ENCODE measurements around the gene PLEKHA5.
"Not testable (repeated sequence)": the region's sequence is repeated elsewhere in the genome, so short reads cannot be mapped to it uniquely, and the experiment has no call there.

Gene PLEKHA5

DNA sequence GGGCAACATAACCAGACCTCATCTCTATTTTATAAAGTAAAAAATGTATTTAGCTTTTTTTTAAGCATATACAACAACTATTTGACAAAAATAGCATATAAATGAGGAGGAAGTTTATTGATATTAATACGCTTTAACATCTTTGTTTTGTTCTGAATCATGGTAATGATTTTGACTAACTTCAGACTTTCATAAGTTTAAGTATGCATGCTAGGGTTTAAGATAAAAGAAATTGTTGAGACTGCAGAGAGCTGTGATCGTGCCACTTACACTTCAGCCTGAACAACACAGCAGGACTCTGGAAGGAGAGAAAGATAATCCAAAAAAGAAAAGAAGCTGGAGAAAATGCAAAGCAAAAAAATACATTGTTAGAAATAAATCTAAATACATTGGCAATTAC lies 221.8 kb downstream of the PLEKHA5 start:
- DNase-seq = no peak

DNA sequence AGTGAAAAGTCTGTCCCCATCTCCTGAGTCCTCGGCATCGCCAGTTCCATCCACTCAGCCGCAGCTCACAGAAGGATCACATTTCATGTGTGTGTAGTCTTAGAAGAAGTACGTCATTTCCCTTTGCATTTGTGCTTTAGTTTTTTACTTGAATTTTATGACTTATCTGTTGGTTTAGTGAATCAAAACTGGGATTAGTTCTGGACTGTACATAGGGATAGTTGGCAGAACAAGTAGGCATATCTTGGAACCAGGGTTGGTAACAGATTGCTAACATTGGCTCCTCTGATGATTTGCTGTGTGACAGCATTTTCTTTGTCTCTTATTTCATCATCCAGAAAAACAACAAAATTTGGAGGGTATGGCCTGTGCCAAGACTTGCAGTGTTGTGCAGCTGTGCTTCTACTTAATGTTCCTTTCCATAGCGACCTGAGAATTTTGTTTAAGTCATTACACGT lies 240.2 kb downstream of the PLEKHA5 start:
- no peak for DNase-seq

DNA sequence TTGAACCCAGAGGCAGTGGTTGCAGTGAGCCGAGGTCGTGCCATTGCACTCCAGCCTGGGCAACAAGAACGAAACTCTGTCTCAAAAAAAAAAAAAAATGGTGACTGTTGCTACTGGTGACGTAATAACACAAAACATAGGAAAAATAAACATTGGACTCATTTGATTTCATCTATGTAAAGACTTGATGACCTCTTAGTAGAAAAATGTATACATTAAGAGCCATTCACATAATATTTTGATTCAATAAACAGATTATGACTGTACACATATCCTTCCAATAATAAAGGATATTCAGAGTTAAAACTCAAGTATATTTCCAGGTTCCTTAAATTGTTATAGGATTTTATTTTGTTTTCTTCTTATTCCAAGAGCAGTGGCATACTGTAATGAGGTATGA lies 244.1 kb downstream of the PLEKHA5 start:
- no peak for DNase-seq

DNA sequence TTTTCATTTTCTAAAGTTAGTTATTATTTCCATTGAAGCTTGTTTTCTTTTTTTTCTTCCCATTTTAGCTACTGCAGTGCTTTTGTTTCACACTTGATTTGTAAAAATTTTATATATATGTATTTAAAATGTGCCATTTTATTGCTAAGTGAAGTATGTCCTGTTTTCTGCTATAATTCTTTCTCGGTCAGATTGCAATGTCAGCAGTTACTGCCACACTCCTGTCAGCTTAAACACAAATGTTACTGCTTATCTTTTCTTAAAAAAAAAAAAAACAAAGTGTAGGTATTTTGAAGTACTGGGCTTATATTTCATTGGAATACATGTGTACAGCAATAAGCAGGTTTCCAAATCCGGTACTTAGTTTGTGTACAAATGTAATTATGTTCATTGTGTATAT lies 246.4 kb downstream of the PLEKHA5 start:
- DNase-seq = no peak

DNA sequence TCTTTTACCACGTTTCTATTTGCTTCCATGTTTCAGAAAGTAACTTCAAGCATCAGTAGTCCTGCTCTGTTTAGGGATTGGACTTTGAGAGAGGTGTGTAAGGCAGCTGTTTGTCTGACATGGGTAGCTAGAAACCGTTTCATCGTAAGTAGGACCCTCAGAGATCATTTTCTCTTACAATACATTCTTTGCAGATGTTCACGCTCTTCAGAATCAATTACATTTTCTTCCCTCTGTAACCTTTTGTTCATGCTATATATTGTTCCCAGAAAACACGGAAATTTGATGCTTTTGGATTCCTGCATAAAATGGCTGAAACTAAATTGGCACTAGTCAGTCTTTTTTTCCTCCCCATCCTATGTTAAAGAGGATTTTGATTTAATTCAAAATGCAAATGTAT lies 247.2 kb downstream of the PLEKHA5 start:
- no peak for DNase-seq

DNA sequence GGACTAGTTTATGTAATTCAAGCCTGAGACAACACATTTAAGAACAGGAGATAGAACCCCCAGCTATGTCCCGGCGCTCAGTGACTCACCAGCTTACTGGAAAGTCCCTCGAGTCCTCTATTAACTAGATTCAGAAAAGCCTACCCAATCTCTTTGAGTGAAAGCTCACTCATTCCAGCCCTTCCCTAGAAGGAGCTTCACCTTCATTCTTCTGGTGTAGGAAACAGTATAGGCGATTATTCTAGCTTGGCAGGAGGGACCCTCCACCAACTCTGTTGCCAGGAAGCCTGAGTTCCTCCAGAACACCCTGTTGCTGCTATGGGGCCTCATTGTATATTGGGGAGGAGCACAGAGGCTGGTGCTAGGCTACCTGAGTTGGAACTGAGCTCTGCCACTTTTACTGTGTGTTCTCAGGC lies 252.6 kb downstream of the PLEKHA5 start:
- peak; percentile 51 for DNase-seq

DNA sequence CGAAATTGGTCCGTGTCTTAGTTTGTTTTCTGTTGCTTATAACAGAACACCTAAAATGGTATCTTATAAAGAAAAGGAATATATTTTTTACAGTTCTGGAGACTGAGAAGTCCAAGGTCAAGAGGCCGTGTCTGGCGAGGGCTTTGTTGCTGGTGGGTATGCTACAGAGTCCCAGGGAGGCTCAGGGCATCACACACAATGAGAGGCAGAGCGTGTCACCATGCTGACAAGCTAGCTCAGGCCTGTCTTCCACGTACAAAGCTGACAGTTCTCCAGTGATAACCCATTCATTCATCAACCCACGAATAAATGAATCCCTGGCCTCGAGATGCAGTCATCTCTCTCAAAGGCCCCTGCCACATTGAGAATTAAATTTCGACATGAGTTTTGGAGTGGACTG lies 253.0 kb downstream of the PLEKHA5 start:
- no peak for DNase-seq

DNA sequence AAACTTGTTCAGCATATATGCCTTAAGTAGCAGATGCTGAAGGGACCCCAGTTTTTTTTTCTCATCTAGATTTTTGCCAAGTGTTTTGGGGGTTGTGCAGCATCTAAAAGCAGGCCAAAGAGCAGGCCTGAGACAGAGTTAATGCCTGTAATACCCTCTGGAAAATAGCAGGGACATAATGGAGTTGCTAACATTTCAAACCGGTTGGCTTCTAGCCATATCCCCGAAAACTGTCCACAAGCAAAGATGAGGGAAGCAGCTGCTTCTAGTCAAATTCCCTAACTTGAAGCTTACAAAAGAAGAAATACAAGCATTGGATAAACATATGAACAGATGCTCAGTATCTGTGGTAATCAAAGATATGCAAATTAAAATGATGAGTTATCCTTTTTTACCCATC lies 257.6 kb downstream of the PLEKHA5 start:
- DNase-seq = no peak

DNA sequence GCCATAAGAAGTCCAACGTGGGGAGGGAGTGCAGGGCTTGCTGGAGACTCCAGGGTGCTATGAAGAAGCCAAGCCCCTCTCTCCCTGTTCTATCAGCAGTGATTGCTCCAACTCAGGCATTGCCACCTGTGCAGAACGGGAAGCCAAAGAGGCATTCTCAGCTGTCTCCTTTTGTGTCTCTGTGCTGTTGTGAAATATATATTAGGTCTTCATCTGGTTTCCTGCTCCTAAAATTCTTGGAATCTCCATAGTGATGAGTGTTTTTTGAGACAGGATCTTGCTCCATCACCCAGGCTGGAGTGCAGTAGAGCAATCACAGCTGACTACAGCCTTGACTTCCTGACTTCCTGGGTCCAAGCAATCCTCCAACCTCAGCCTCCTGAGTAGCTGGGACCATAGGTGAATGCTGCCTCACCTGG lies 258.6 kb downstream of the PLEKHA5 start:
- DNase-seq = no peak

DNA sequence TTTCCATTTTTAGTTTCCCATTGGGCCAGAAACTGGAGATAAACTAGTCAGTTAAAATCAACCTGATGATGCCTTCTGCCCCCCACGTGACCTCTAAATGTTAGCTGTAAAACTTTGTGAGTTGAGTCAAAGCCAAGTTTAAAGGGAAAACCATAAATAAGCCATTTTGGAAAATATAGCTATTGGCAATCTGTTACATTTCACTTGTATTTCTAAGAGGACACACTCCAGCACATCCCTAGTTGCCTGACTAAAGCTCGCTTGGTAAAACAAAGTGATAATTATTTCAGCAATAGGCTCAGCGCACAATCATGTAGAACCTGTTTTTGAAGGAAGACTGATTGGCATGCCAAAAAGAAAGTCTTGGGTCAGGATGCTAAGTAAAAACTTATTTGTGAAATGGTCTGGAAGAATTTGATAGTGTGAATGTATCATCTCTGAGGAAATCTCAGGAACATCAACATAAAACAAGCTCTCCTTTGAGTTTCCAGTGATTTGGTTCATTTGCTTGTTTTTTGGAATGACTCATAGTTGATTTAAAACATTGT lies 260.6 kb downstream of the PLEKHA5 start:
- DNase-seq = no peak

DNA sequence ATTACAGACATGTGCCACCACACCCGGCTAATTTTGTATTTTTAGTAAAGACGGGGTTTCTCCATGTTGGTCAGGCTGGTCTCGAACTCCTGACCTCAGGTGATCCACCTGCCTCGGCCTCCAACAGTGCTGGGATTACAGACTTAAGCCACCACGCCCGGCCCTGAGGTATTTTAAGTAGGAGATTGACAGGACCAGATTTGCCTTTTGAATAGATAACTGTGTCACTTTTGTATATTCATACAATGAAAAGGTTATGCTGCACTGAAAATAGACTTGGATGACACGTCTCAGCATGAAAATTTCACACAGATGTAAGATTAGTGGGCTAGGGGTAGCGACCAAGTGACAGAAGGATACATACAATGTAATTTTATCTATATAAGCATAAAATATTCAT lies 263.1 kb downstream of the PLEKHA5 start:
- not testable (repeated sequence) for DNase-seq

DNA sequence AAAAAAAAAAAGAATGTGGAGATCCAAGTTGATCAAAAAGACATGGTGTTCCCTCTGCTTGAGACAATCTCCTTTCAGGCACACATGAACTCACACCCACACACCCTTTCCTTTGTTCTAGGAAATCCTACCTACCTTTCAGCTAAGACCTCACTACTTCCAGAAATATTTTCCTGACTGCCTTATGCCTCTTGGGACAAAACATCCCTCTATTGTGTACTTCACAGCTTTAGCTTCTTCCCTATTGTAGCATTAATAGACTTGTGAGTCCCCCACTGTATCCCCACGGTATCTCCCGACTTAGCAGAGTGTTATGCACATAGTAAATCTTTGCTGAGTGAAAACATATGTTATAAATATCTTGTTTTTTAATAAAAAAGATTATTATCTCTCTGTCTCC lies 264.9 kb downstream of the PLEKHA5 start:
- no peak for DNase-seq

DNA sequence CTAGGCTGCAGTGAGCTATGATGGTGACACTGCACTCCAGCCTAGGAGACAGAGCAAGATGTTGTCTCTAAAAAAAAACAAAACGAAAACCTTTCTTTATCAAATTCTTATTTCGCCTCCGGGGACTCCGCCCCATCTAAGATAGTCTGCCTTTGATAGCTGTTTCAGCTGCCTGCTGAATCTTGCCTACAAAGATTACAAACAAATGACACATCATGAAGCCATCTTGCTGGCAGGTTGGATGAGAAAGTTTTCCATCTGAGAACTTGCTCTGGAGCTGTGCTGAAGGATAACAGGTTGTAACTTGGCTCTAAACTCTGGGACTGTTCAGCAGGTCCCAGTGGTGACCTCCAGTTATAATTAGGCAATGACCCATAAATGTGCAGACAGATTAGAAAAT lies 268.0 kb downstream of the PLEKHA5 start:
- peak; percentile 40 for DNase-seq

DNA sequence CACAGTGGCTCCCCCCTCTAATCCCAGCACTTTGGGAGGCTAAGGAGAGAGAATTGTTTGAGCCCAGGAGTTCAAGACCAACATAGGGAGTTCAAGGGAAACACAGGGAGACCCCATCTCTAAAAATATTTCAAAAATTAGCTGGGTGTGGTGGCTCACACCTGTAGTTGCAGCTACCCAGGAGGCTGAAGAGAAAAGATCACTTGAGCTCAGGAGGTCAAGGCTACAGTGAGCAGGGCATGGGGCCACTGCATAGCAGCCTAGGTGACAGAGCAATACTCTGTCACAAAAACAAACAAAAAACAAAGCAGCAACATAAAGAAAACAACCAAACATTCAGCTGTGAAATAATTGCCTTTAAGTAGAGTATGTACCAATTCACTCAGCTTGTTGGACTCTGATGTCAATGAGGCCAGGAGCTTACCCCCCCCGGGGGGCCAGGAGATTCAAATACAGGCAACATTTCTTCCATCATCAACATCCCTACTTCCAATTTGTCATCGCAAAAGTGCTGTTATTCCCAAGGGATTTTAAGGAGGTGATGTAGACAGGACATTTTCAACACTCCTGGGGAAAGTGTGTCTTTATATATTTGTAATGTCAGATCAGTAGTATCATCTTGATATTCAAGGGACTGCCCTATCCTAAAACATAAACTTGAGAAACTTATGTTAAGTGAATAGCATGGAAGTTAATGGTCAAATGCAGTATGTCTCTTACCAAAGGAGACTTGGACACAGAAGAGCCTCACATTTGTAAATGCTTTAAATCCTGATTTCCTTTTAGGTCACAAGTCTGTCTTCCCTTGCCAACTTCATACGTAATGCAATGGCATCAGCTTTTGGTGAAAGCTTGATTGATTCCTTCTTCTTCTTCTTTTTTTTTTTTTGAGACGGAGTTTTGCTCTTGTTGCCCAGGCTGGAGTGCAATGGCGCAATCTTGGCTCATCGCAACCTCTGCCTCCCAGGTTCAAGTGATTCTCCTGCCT lies 269.1 kb downstream of the PLEKHA5 start:
- no peak for DNase-seq

DNA sequence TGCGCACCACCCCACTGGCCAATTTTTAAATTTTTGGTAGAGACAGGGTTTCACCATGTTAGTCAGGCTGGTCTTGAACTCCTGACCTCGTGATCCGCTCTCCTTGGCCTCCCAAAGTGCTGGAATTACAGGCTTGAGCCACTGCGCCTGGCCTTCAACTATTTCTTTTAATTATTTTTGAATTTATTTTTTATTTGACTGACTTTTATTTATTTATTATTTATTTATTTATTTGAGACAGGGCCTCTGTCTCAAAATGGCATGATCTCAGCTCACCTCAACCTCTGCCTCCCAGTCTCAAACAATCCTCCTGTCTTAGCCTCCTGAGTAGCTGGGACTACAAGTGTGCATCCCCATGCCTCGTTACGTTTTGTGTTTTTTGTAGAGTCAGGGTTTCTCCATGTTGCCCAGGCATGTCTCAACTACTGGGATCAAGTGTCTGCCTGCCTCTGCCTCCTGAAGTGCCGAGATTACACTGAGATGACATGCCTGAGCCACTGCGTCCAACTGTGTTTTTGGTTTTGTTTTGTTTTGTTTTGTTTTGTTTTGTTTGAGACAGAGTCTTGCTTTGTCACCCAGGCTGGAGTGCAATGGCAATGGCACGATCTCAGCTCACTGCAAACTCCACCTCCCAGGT lies 271.2 kb downstream of the PLEKHA5 start:
- DNase-seq = not testable (repeated sequence)

DNA sequence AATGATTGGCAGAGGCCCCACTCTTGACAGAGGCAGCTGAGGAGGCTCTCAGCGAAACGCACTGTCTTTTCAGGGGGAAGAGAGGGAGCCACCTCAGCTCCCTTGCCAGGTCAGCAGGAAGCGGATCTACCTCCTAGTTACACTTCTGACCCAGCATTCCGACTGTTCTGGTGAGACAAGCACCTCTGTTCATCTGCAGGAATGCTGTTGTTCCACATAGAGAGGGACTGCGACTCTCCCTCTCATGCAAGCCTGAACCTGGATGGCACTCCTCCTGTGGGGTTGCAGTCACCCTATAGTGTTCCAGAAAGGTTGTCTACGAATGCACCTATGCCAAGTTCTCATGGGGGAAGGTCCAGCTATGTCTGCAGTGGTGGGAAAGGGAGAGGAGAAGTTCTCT lies 272.7 kb downstream of the PLEKHA5 start:
- DNase-seq = no peak

DNA sequence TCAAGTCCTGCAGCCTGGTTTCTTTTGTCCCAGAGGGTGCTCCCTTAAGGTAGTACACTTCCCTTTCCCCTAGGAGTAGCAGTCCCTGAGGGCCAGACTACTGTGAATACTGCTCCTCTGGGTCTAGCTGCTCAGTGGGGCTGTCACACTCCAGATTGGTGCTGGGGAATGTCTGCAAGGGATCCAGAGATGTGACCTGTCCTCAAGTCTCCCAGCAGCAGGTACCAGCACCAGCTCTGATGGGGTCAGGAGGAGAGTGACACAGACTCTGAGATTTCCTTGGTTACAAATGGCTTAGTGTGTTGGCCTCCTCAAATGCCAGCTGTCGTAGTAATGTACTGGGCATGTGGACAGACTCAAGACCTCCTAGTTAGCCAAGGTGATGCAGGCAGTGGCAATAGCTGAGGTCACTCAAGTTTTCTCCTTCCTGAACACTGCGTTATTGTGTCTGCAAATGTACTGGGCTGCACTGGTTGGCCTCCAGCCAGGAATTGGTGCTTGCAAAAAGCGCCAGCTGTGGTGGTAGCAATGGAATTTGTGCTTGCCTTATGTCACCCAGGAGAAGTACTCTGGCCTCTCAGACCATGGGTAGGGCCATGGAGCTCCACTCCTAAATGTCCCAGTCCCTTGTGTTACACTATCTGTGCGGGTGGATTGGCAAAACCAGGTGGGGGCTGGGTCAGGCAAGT lies 273.4 kb downstream of the PLEKHA5 start:
- no peak for DNase-seq

DNA sequence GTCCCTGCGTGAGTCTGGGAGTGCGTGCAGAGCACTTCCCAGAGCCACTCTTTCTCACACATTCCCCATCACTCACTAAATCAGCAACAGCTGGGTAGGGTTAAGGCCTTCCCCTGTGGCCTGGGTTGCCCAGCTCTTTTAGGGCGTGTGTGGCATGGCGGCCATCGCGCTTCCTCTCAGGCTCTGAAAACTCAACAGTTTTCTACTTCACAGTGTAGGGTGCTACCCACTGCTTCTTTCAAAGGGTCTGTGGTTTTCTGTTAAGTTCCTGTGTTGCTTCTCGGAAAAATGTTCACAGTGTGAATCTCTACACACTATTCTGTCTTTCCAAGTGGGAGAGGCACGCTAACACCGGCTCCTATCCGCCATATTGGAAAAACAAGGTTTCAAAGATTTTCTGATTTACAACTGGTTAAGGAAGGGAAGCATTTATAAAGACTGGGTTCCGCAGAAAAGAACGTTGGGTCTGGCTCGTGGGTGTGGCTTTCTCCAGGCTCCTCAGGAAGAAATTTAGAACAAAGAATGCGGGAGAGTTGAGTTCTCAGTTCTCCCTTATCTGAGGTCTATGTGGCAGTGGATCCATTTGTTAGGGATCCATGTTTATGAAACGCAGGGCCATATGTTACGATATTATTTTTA lies 274.8 kb downstream of the PLEKHA5 start:
- DNase-seq = no peak

DNA sequence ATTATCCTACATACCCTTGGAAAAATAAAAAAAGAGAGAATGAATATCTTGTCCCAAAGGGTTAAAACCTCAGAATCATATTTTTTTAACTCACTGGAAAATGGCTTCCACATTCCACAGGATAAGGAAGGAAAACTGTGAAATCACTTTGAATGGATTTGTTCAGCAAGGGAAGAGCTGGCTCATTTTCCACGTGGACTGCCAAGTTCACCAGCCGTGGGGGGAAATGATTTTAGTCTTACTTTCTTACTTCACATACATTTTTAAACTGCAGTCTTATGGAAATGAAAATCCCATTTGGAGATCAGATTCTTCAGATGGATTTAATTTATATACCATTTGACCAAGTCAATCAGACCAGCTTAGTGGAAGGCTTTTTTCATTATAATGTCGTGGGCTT lies 279.8 kb downstream of the PLEKHA5 start:
- no peak for DNase-seq

DNA sequence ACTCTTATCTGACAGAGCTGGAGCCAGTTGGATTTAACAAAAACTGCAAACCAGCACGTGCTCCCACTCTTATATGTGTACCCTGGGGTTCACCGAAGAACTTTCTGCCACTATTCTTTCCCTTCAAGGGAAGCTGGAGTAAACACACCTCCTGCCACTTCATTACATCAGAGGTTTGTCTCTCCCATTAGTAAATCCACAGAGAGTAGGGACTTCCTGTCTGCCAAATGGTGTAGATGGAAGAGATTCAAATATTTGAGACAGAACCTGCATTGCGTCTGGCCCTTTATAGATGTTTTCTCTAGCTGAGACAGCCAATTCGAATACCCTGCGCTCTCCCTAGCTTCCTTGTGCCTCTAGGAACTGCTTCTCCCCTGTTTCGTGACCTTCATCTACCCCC lies 280.7 kb downstream of the PLEKHA5 start:
- no peak for DNase-seq

DNA sequence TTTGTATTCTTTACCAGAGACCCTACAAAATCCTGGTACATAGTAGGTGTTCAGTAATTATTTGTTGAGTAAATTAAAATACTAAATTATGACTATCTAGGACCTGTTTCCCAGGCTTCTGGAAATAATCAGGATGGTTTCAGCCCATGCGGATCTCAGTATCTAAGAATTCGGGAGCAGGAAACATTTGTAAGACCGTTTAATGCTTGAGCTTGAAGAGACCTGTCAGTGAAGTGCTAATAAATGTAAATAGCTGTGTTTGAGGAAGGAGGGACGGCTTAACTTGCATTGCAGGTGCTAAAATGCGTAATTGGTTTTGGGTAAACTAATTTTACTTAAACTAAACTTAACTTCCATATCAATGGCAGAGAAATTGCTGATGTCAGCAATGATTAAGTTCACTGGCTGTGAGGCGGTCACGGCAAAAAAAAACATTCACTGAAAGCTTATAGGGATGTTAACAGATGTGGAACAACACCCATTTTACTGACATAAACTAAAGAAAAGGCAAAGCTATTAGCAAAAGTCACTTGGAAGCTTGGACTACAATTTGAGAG lies 281.2 kb downstream of the PLEKHA5 start:
- DNase-seq = no peak

Data from T1000 (cell line).